ENCODE measurements around the gene EEFSEC. TPM values are rescaled to one million over a fixed set of nuclear protein-coding genes. Genes with fewer than 3 reads are reported as not detected.

EEFSEC gene
- polyA plus RNA-seq, 1 donor from 2014 or later = 4.6 TPM

DNA sequence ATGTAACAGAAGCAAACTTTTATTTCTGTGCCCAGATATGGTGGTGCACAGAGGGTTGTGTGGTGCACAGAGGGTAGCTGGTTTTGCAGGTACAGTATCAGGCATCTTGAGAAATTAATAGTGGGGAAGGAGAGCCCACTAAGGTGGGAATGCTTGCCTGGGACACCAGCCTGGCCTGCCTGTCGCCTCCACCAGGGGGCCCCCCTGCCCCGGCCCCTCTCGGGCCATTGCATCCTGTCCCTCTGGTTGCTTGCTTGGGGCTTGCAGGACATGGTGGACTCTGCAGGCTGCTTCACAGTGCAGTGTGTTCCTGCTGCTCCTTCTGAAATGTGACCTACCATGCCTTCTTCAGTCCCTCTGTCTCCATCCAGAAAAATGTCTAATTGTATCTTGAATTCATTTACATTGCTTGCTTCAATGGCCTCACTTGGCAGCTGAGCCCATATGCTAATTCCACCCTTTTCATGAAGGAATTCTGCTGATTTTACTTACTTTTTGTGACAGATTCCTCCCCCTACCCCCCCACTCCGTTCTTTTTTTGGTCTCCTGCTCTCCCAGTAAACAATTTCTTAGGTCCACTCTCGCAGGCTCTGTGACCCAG is 73.6 kb downstream of the EEFSEC start:
- Histone ChIP-seq H2AFZ (ENCODE audit: low read depth, low read length) (no peak overlapping the region), H3K9me2 (ENCODE audit: insufficient read depth, low read length) (no peaks in the 10 kb centered on the region), H3K27me3 (ENCODE audit: insufficient read depth, low read depth, low read length) (no peaks in the 10 kb centered on the region), H3K27ac (ENCODE audit: low read length) (no peak overlapping the region), H3K9ac (ENCODE audit: low read length) (no peak overlapping the region), H3K79me2 (replicated peaks; ENCODE audit: insufficient read depth, low read length) (no peaks in the 10 kb centered on the region), H3K4me2 (ENCODE audit: low read length) (no peak overlapping the region), H3K4me3 (ENCODE audit: low read length) (no peak overlapping the region), H3K36me3 (ENCODE audit: insufficient read depth, low read length) (no peaks in the 10 kb centered on the region), H4K20me1 (ENCODE audit: insufficient read depth) (no peaks in the 10 kb centered on the region), H3K9me3 (ENCODE audit: low read length) (peaks cover 7% of the 10 kb centered on the region), H3F3A (ENCODE audit: insufficient read depth, low read length, poor library complexity, severe bottlenecking) (no peaks in the 10 kb centered on the region)
- TF ChIP-seq POLR2AphosphoS5 (IDR thresholded peaks at IDR 0.05) = no peak
- TF ChIP-seq, protein P1, sequence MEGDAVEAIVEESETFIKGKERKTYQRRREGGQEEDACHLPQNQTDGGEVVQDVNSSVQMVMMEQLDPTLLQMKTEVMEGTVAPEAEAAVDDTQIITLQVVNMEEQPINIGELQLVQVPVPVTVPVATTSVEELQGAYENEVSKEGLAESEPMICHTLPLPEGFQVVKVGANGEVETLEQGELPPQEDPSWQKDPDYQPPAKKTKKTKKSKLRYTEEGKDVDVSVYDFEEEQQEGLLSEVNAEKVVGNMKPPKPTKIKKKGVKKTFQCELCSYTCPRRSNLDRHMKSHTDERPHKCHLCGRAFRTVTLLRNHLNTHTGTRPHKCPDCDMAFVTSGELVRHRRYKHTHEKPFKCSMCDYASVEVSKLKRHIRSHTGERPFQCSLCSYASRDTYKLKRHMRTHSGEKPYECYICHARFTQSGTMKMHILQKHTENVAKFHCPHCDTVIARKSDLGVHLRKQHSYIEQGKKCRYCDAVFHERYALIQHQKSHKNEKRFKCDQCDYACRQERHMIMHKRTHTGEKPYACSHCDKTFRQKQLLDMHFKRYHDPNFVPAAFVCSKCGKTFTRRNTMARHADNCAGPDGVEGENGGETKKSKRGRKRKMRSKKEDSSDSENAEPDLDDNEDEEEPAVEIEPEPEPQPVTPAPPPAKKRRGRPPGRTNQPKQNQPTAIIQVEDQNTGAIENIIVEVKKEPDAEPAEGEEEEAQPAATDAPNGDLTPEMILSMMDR (IDR thresholded peaks at IDR 0.05; ENCODE audit: poor library complexity, severe bottlenecking) = peak; percentile 11

DNA sequence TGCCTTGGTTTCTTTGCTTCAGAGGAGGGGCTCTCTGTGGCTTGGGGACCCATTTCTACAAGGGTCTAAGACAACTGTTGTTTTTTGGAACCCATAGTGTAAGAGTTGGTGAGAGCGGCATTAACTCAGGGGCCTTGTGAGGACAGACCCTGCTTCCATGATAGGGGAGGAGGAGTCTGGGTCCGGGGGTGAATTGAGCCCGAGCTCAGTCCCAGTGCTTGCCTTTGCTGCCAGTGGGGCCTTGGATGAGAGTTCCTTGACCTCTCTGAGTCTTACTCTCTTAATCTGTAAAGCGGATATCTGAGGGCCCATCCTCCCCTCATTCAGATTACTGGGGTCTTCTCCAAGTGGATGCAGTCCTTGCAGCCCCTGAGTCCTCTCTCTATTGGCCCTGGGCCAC is 74.2 kb downstream of the EEFSEC start:
- Histone ChIP-seq H3K36me3 (ENCODE audit: insufficient read depth, low read length) (no peaks in the 10 kb centered on the region), H3K79me2 (replicated peaks; ENCODE audit: insufficient read depth, low read length) (no peaks in the 10 kb centered on the region), H3K9me2 (ENCODE audit: insufficient read depth, low read length) (no peaks in the 10 kb centered on the region), H3K27ac (ENCODE audit: low read length) (no peak overlapping the region), H3F3A (ENCODE audit: insufficient read depth, low read length, poor library complexity, severe bottlenecking) (no peaks in the 10 kb centered on the region), H4K20me1 (ENCODE audit: insufficient read depth) (no peaks in the 10 kb centered on the region), H2AFZ (ENCODE audit: low read depth, low read length) (no peak overlapping the region), H3K9me3 (ENCODE audit: low read length) (peaks cover 7% of the 10 kb centered on the region), H3K4me3 (ENCODE audit: low read length) (no peak overlapping the region), H3K4me2 (ENCODE audit: low read length) (no peak overlapping the region), H3K9ac (ENCODE audit: low read length) (no peak overlapping the region), H3K27me3 (ENCODE audit: insufficient read depth, low read depth, low read length) (no peaks in the 10 kb centered on the region)
- TF ChIP-seq EP300 (conservative IDR thresholded peaks at IDR 0.05; ENCODE audit: poor library complexity, severe bottlenecking) = no peak
- no peak for TF ChIP-seq MXI1 (conservative IDR thresholded peaks at IDR 0.05; ENCODE audit: poor library complexity, severe bottlenecking)
- TF ChIP-seq TAF1 (IDR thresholded peaks at IDR 0.05; ENCODE audit: low read depth) = no peak
- TF ChIP-seq, protein P1 (IDR thresholded peaks at IDR 0.05; ENCODE audit: poor library complexity, severe bottlenecking) = no peak
- no peak for TF ChIP-seq SMC3 (conservative IDR thresholded peaks at IDR 0.05; ENCODE audit: poor library complexity)
- TF ChIP-seq POLR2AphosphoS5 (IDR thresholded peaks at IDR 0.05) = no peak
- no peak for TF ChIP-seq EZH2 (IDR thresholded peaks at IDR 0.05; ENCODE audit: borderline replicate concordance, insufficient read depth, low read length, poor library complexity, severe bottlenecking)
- TF ChIP-seq RAD21 (conservative IDR thresholded peaks at IDR 0.05) = no peak
- TF ChIP-seq, protein P2, sequence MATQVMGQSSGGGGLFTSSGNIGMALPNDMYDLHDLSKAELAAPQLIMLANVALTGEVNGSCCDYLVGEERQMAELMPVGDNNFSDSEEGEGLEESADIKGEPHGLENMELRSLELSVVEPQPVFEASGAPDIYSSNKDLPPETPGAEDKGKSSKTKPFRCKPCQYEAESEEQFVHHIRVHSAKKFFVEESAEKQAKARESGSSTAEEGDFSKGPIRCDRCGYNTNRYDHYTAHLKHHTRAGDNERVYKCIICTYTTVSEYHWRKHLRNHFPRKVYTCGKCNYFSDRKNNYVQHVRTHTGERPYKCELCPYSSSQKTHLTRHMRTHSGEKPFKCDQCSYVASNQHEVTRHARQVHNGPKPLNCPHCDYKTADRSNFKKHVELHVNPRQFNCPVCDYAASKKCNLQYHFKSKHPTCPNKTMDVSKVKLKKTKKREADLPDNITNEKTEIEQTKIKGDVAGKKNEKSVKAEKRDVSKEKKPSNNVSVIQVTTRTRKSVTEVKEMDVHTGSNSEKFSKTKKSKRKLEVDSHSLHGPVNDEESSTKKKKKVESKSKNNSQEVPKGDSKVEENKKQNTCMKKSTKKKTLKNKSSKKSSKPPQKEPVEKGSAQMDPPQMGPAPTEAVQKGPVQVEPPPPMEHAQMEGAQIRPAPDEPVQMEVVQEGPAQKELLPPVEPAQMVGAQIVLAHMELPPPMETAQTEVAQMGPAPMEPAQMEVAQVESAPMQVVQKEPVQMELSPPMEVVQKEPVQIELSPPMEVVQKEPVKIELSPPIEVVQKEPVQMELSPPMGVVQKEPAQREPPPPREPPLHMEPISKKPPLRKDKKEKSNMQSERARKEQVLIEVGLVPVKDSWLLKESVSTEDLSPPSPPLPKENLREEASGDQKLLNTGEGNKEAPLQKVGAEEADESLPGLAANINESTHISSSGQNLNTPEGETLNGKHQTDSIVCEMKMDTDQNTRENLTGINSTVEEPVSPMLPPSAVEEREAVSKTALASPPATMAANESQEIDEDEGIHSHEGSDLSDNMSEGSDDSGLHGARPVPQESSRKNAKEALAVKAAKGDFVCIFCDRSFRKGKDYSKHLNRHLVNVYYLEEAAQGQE (IDR thresholded peaks at IDR 0.05; ENCODE audit: borderline replicate concordance) = no peak

Measured in neural cell (in vitro differentiated cells).